DND-41 (cell line): ENCODE results near the gene TRNP1.

Experiments
- ATAC-seq: fragments of 200-7000 bp; cut with Tn5 transposase; 3 replicates; pipeline ENCODE4 v1.9.1; 2021; ENCODE audit warnings: low read depth; ENCODE audit not compliant: insufficient read depth
- DNase-seq: peaks from one replicate; pipeline ENCODE4 v3.0.0-alpha.2; 2020
- H2AFZ ChIP-seq: 2 replicates; pipeline ENCODE4 v1.6.0; 2012; ENCODE audit warnings: low read depth, low read length
- H3K27ac ChIP-seq: 2 replicates; pipeline ENCODE4 v1.5.1; 2012; ENCODE audit warnings: low read length, inconsistent platforms
- H3K27me3 ChIP-seq: fragments of 200-600 bp; sonication (generic); 2 replicates; pipeline ENCODE4 v1.6.0; 2012; ENCODE audit warnings: low read length, mild to moderate bottlenecking, inconsistent platforms; ENCODE audit not compliant: insufficient read depth, poor library complexity
- H3K36me3 ChIP-seq: 2 replicates; pipeline ENCODE4 v1.5.1; 2012; ENCODE audit warnings: low read length, inconsistent platforms; ENCODE audit not compliant: insufficient read depth
- H3K4me1 ChIP-seq: 2 replicates; pipeline ENCODE4 v1.5.1; 2012; ENCODE audit warnings: mild to moderate bottlenecking, low read length; ENCODE audit not compliant: insufficient read depth
- H3K4me2 ChIP-seq: 2 replicates; pipeline ENCODE4 v1.6.0; 2012; ENCODE audit warnings: mild to moderate bottlenecking, moderate library complexity, low read length, inconsistent platforms; ENCODE audit not compliant: insufficient read depth
- H3K4me3 ChIP-seq, 2 experiments: fragments of 200-600 bp in 1 of 2; shearing (Covaris generic) in 1 of 2; 2 replicates each; pipeline ENCODE4 v1.5.1; 2012 to 2016; ENCODE audit warnings: inconsistent platforms in 2 of 2, low read length in 2 of 2, mild to moderate bottlenecking in 2 of 2, low read depth in 1 of 2, moderate library complexity in 1 of 2
- H3K79me2 ChIP-seq: 2 replicates; pipeline ENCODE4 v1.6.0; 2012; ENCODE audit warnings: low read length, inconsistent platforms; ENCODE audit not compliant: insufficient read depth
- H3K9ac ChIP-seq: 2 replicates; pipeline ENCODE4 v1.6.0; 2012; ENCODE audit warnings: low read depth, mild to moderate bottlenecking, inconsistent platforms, low read length, moderate library complexity
- H3K9me3 ChIP-seq: 2 replicates; pipeline ENCODE4 v1.5.1; 2012; ENCODE audit warnings: low read length, moderate library complexity, mild to moderate bottlenecking, inconsistent platforms; ENCODE audit not compliant: insufficient read depth, severe bottlenecking
- H4K20me1 ChIP-seq: 2 replicates; pipeline ENCODE4 v1.6.0; 2012; ENCODE audit warnings: low read length; ENCODE audit not compliant: insufficient read depth
- EZH2 ChIP-seq: IDR thresholded peaks from 3 replicates; pipeline ENCODE4 v1.6.1; 2012; ENCODE audit warnings: borderline replicate concordance, low read depth, mild to moderate bottlenecking, moderate library complexity, low read length, inconsistent platforms; ENCODE audit not compliant: severe bottlenecking
- TF ChIP-seq, protein P1 (sequence below): IDR thresholded peaks from 2 replicates; pipeline ENCODE4 v1.5.1; 2012; ENCODE audit warnings: borderline replicate concordance, low read length, moderate library complexity, mild to moderate bottlenecking; ENCODE audit not compliant: poor library complexity, severe bottlenecking; ENCODE audit errors: extremely low read depth

The TRNP1 gene

DNA sequence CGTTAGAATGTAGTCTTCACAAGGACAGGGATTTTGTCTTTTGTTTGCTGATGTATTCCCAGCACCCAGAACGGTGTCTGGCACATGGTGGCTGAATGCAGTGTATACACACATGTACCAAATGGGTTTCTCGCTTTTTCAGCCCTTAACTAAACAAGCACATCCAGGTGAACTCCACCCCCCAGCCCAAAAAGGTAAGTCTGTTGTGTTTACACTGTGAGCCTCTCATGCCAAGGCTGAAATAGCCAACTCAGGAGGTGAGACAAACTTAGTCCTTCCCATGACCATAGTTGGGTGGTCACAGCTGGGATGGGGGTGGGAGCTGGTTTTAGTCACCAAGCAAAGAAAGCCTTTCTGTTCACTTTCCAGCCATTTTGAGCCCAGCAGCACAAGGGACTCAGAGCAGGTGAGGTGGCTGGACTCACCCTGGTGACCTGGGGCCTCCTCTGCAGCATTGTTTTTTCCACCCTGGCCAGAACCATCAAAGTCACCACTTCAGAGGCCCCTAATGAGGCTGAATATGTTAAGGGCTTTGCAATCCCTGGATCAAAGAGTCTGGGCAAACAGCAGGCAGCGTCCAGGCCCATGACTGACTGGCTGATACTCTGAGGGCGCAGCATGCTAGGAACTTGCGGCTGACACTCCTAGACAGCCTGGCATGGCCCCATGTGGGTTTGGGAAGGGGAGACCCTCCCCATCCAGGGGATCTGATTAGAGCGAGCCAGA lies 10.4 kb downstream of the TRNP1 start:
- H4K20me1 ChIP-seq: no peaks in the 10 kb centered on the region; the same call in 1 of the 2 replicates
- H3K4me1 ChIP-seq: no peaks in the 10 kb centered on the region
- no peaks in the 10 kb centered on the region for H3K79me2 ChIP-seq
- H2AFZ ChIP-seq: no peak overlapping the region
- H3K36me3 ChIP-seq: no peaks in the 10 kb centered on the region
- peaks cover 3% of the 10 kb centered on the region for H3K27me3 ChIP-seq
- H3K9ac ChIP-seq: no peak overlapping the region
- H3K27ac ChIP-seq: no peak overlapping the region
- no peak overlapping the region for H3K4me2 ChIP-seq
- no peak overlapping the region for H3K4me3 ChIP-seq
- DNase-seq: no peak
- no peak for ATAC-seq
- no peaks in the 10 kb centered on the region for H3K9me3 ChIP-seq
- TF ChIP-seq, protein P1, sequence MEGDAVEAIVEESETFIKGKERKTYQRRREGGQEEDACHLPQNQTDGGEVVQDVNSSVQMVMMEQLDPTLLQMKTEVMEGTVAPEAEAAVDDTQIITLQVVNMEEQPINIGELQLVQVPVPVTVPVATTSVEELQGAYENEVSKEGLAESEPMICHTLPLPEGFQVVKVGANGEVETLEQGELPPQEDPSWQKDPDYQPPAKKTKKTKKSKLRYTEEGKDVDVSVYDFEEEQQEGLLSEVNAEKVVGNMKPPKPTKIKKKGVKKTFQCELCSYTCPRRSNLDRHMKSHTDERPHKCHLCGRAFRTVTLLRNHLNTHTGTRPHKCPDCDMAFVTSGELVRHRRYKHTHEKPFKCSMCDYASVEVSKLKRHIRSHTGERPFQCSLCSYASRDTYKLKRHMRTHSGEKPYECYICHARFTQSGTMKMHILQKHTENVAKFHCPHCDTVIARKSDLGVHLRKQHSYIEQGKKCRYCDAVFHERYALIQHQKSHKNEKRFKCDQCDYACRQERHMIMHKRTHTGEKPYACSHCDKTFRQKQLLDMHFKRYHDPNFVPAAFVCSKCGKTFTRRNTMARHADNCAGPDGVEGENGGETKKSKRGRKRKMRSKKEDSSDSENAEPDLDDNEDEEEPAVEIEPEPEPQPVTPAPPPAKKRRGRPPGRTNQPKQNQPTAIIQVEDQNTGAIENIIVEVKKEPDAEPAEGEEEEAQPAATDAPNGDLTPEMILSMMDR: no peak
- no peak for TF ChIP-seq EZH2

DNA sequence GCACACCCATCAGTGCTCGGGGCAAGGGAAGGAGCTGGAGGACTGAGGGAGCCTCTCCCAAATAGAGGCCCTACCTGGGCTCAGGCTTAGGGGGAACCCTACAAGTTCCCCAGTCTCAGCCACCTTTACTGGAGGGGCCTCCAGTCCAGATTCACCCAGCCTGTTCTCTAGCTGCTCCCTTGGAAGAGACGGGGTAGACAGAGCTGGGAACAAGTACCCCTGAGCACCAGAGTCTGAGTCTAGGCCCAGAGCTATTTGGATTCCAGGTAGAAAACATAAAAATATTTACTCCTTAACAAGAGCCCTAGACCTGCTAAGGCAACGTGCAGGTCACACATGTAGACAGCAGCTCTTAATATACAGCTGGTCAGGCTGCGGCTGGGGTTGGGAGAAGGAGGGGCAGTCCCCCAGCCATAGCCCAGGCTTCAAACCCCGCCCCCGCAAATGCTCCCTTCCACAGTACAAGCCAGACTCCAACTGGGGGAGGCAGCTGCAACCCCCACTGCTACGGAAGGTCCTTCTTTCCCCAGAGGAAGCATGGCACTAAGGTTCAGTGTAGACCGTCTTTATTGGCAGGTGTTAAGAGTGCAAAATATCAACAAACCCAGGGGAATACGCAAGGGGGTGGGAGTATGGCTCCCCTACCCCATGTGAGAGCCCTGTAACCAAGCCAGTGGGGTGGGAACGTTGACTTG lies 11.1 kb downstream of the TRNP1 start:
- Histone ChIP-seq H3K9ac (no peak overlapping the region), H3K9me3 (no peaks in the 10 kb centered on the region), H3K27ac (no peak overlapping the region), H2AFZ (no peak overlapping the region), H3K79me2 (no peaks in the 10 kb centered on the region), H3K4me3 (no peak overlapping the region), H3K4me2 (no peak overlapping the region), H3K27me3 (peaks cover 3% of the 10 kb centered on the region), H4K20me1 (no peaks in the 10 kb centered on the region; the same call in 1 of the 2 replicates), H3K36me3 (no peaks in the 10 kb centered on the region), H3K4me1 (no peaks in the 10 kb centered on the region)
- TF ChIP-seq EZH2: no peak
- TF ChIP-seq, protein P1: no peak
- DNase-seq (no peak), ATAC-seq (no peak)

DNA sequence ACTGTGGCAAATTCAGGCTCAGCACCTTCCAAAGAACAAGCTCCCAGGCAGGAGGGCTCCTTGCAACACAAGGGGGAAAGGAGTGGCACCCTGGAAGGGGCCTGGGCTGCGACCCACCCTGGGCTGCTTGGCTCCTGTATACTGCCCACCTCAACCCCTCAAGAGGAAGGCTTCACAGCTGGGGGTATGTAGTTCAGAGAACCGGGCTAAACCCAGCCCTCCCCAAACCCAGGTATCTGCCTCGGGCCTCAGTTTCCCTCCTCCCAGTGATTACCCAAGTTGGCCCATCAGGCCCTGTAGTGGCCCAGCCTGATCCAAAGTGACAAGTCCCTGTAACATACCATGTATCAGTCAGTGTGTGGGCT lies 11.7 kb downstream of the TRNP1 start:
- H3K79me2 ChIP-seq: no peaks in the 10 kb centered on the region
- H3K4me2 ChIP-seq: no peak overlapping the region
- no peak for DNase-seq
- no peak overlapping the region for H3K9ac ChIP-seq
- H3K36me3 ChIP-seq: no peaks in the 10 kb centered on the region
- no peak overlapping the region for H3K27ac ChIP-seq
- no peak overlapping the region for H2AFZ ChIP-seq
- H3K9me3 ChIP-seq: no peaks in the 10 kb centered on the region
- TF ChIP-seq, protein P1: no peak
- no peak for TF ChIP-seq EZH2
- ATAC-seq: no peak
- no peak overlapping the region for H3K4me3 ChIP-seq
- peaks cover 3% of the 10 kb centered on the region for H3K27me3 ChIP-seq
- no peaks in the 10 kb centered on the region for H3K4me1 ChIP-seq
- no peaks in the 10 kb centered on the region; the same call in 1 of the 2 replicates for H4K20me1 ChIP-seq
